GM19043 (cell line): ENCODE measurements around the gene CENPM.
"Not testable (repeated sequence)": the region's sequence is repeated elsewhere in the genome, so short reads cannot be mapped to it uniquely, and the experiment has no call there.

Experiments
- ATAC-seq: cut with Tn5 transposase; IDR thresholded peaks from one replicate; pipeline ENCODE4 v1.9.1; 2021; ENCODE audit warnings: low read depth; ENCODE audit not compliant: unreplicated experiment

CENPM gene

GRCh38 chr22:41966607-41967240, 19.8 kb upstream of the CENPM start:
- no peak for ATAC-seq

GRCh38 chr22:41966225-41966606, 19.3 kb upstream of the CENPM start:
- ATAC-seq, result no peak

- ATAC-seq, result no peak
Measured at GRCh38 chr22:41964112-41964491, 17.1 kb upstream of the CENPM start.

GRCh38 chr22:41963453-41964111, 16.6 kb upstream of the CENPM start:
- ATAC-seq, result no peak

- ATAC-seq, result no peak
Measured at GRCh38 chr22:41957941-41958556, 11.1 kb upstream of the CENPM start.

- no peak for ATAC-seq
Measured at GRCh38 chr22:41952713-41953112, 5.8 kb upstream of the CENPM start.

- no peak for ATAC-seq
Measured at GRCh38 chr22:41951898-41952474, 5.0 kb upstream of the CENPM start, which contains the start of gene SMIM45. TSS of gene SMIM45 (plus strand) at chr22:41952150.

- no peak for ATAC-seq
Measured at GRCh38 chr22:41949297-41949965, 2.5 kb upstream of the CENPM start.

- ATAC-seq, result not testable (repeated sequence)
Measured at GRCh38 chr22:41948928-41949296, 2.0 kb upstream of the CENPM start.

GRCh38 chr22:41948142-41948541, 1.2 kb upstream of the CENPM start:
- ATAC-seq, result no peak

GRCh38 chr22:41947424-41948080, 600 bp upstream of the CENPM start:
- ATAC-seq, result no peak

GRCh38 chr22:41943661-41944209, 3.2 kb downstream of the CENPM start:
- no peak for ATAC-seq

- ATAC-seq, result peak; percentile 35
Measured at GRCh38 chr22:41940832-41941765, 5.9 kb downstream of the CENPM start.

- peak; percentile 55 for ATAC-seq
Measured at GRCh38 chr22:41939981-41940831, 6.7 kb downstream of the CENPM start.

- ATAC-seq, result no peak
Measured at GRCh38 chr22:41936894-41937169, 10.1 kb downstream of the CENPM start.

GRCh38 chr22:41935509-41935908, 11.4 kb downstream of the CENPM start:
- ATAC-seq, result no peak

GRCh38 chr22:41935015-41935351, 12.0 kb downstream of the CENPM start:
- ATAC-seq, result no peak

- no peak for ATAC-seq
Measured at GRCh38 chr22:41934284-41935014, 12.5 kb downstream of the CENPM start.
